ENCODE measurements around the gene CRYAA.

The CRYAA gene

DNA sequence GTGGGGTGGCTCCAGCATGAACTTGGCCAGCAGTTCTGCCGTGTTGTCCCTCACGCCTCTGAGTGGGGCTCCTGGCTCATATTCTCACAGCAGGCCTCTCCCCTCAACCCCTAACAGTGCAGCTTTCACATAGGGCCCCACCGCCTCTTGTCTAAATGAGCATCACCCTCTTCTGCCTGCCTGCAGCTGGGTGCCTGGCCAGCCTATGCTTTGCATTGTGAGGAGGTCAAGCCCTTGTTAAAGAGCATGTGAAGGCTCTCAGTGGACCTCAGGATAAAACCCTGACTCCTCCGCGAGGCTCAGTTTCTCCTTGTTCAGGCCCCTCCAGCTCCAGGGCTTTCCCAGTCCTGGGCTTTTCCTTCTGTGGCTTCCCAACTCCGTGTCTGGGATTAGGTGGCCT lies 34.8 kb downstream of the CRYAA start:
- no peak overlapping the region for H3K4me3 ChIP-seq (replicated peaks in 1 of 2; ENCODE audit: low read depth in 2 of 2, low read length in 2 of 2)
- TF ChIP-seq CTCF (IDR thresholded peaks at IDR 0.05; ENCODE audit: low read depth, low read length): no peak
- DNase-seq (ENCODE audit: low read depth in 2 of 2): no peak

- DNase-seq (ENCODE audit: low read depth in 2 of 2): no peak
- TF ChIP-seq CTCF (IDR thresholded peaks at IDR 0.05; ENCODE audit: low read depth, low read length): no peak
- no peak overlapping the region for H3K4me3 ChIP-seq (replicated peaks in 1 of 2; ENCODE audit: low read depth in 2 of 2, low read length in 2 of 2)
Observed at GRCh38 chr21:43204638-43205037, 35.8 kb downstream of the CRYAA start.

- no peak for DNase-seq (ENCODE audit: low read depth in 2 of 2)
- no peak for TF ChIP-seq CTCF (IDR thresholded peaks at IDR 0.05; ENCODE audit: low read depth, low read length)
- no peak overlapping the region for H3K4me3 ChIP-seq (replicated peaks in 1 of 2; ENCODE audit: low read depth in 2 of 2, low read length in 2 of 2)
Observed at GRCh38 chr21:43206231-43207042, 37.6 kb downstream of the CRYAA start.

DNA sequence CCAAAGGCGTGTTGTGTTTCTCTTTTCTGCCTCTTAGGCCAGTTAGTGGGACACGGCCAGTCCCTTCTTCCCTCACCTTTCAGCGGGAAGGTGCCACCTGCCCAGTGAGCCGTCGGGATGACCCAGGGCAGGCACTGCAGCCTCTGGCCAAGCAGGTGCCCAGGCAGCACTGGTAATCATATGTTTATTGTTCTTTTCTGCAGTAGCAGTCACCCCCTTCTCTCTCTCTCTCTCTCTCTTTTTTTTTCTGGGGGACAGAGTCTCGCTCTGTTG lies 38.2 kb downstream of the CRYAA start:
- DNase-seq (ENCODE audit: low read depth in 2 of 2): no peak
- H3K4me3 ChIP-seq (replicated peaks in 1 of 2; ENCODE audit: low read depth in 2 of 2, low read length in 2 of 2): no peak overlapping the region
- no peak for TF ChIP-seq CTCF (IDR thresholded peaks at IDR 0.05; ENCODE audit: low read depth, low read length)

DNA sequence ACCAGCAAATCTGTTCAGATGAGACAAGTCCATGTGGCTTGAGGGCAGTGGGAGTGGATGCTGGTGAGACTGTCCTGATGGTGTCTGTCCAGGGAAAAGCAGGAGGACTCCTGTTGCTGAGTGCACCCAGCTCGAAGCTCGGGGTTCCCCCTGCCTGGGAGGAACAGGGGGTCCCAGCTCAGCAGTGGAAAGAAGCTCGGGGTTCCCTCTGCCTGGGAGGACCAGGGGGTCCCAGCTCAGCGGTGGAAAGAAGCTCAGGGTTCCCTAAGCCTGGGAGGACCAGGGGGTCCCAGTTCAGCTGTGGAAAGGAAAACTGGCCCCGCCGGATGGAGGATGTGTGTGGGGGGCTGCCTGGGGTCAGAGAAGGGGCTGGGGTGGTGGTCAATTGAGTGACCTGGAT lies 39.1 kb downstream of the CRYAA start:
- TF ChIP-seq CTCF (IDR thresholded peaks at IDR 0.05; ENCODE audit: low read depth, low read length): no peak
- H3K4me3 ChIP-seq (replicated peaks in 1 of 2; ENCODE audit: low read depth in 2 of 2, low read length in 2 of 2): no peak overlapping the region
- DNase-seq (ENCODE audit: low read depth in 2 of 2): no peak

- no peak for DNase-seq (ENCODE audit: low read depth in 2 of 2)
- no peak for TF ChIP-seq CTCF (IDR thresholded peaks at IDR 0.05; ENCODE audit: low read depth, low read length)
- no peak overlapping the region for H3K4me3 ChIP-seq (replicated peaks in 1 of 2; ENCODE audit: low read depth in 2 of 2, low read length in 2 of 2)
Observed at GRCh38 chr21:43208561-43209332, 39.9 kb downstream of the CRYAA start.

Measured in cardiac fibroblast (primary cell).